ENCODE measurements around the gene SHOC2. TPM values are rescaled to one million over a fixed set of nuclear protein-coding genes. Genes with fewer than 3 reads are reported as not detected.

The SHOC2 gene
- total and polyA plus RNA-seq, 9 of the 15 experiments (the other 6 are each of a cell fraction or from before 2014, with no cell fraction given): 9.2 to 17.5 (median 14.9) TPM

DNA sequence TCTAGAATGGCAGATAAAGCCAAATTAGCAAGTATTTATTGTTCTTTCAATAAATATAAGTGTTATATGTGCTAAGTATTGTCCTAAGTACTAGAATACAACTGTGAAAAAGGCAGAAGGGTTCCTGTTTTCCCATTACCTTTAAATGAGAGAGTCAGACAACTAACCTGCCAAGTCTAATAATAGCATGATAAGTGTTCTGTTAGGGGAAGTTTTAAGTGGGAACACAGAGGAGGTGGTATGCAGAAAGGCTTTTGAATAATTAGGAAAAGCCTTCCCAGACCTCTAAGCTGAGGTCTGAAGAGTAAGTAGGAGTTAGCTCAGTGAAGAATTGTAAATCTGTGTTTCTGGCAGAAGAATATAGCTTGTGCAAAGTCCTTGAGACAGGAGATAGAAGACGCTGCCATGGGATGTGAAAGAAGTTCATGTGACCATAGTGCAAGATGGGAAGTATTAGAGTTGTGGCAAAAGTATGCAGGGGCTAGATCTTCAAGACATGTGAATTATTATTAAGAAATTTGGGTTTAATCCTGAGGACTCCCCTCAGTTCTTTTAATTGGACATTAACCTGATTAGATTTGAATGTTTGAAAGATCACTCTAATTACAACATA is 12.5 kb downstream of the SHOC2 start (continued):
- TF ChIP-seq HNRNPUL1 (IDR thresholded peaks at IDR 0.05; ENCODE audit: low read length) (no peak), HCFC1 (IDR thresholded peaks at IDR 0.05; ENCODE audit: low read depth, low read length) (no peak), ELF1 (tag; IDR thresholded peaks at IDR 0.05) (no peak)

DNA sequence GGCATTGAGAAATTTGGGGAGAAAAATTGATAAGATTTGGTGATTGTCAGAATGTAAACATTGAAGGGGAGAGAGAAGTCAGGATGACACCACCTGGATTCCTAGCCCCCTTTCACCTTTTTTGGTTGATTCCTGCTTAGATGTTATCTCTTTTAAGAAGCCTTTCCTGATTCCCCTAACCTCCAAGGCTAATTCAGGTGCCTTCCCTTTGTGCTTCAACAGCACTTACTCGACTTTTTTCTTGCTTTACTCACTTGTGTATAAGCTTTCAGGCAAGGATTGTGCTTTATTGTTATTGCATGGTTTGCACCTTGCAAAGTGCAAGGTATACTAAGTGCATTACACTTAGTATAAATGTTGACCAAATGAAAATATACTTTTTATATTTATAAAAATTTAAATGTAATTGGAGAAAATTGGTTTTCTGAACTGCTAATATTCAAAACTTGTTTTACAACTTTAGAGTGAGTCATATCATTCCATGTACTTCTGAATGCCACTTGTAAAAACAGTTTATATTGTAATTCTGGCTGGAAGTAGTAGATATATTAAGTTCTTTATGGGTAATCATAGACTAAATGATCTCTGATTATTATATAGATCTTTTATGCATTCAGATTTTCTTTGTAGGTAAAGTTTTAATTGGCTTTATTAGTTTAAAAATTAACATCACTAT is 13.2 kb downstream of the SHOC2 start:
- ATAC-seq (no peak), FAIRE-seq (no peak), DNase-seq (ENCODE audit: extremely low read depth in 1 of 4, low spot score in 3 of 4) (no peak)
- intact Hi-C loops (cut with micrococcal nuclease): no loop called here
- POLR2A ChIA-PET: no interaction called here
- Histone ChIP-seq H3K27ac (ENCODE audit: extremely low read depth, low read depth, low read length) (no peak overlapping the region), H2AFZ (ENCODE audit: low read depth, low read length) (no peak overlapping the region), H3K9ac (ENCODE audit: insufficient read depth in 1 of 2, low read depth in 2 of 2, low read length in 2 of 2) (no peak overlapping the region), H4K20me1 (replicated peaks; ENCODE audit: control insufficient read depth, insufficient read depth, low read length) (0 out of 2 replicates have a peak, but pooled peaks cover 4% of the 10 kb centered on the region), H3K9me3 (replicated peaks; ENCODE audit: control insufficient read depth, insufficient read depth, low read depth, low read length) (no peaks in the 10 kb centered on the region), H3K4me3 (no peak overlapping the region), H3K4me2 (ENCODE audit: insufficient read depth, low read length) (no peak overlapping the region), H3K4me1 (replicated peaks in 1 of 2; ENCODE audit: control insufficient read depth in 2 of 2, insufficient read depth in 2 of 2, low read length in 2 of 2) (no peaks in the 10 kb centered on the region; a peak in 1 of 5 replicates), H3K79me2 (ENCODE audit: control insufficient read depth, insufficient read depth, low read length) (peaks cover 78% of the 10 kb centered on the region), H3K36me3 (ENCODE audit: control insufficient read depth, insufficient read depth, low read length) (no peaks in the 10 kb centered on the region), H3K9me1 (ENCODE audit: control insufficient read depth, insufficient read depth, low read length) (no peaks in the 10 kb centered on the region), H3K27me3 (ENCODE audit: control insufficient read depth in 2 of 2, insufficient read depth in 2 of 2, low read length in 2 of 2) (no peaks in the 10 kb centered on the region)
- no TSS peak for BruUV-seq (replicated peaks)
- in situ Hi-C loops (cut with MboI): no loop called here
- WGBS (ENCODE audit: insufficient coverage, low coverage, missing lambda C conversion rate): 36% methylated on average over 1 of the region's 1 CpG
- CTCF ChIA-PET (ENCODE audit: low intra/inter-chr PET ratio): no interaction called here
- TF ChIP-seq NCOA4 (IDR thresholded peaks at IDR 0.05; ENCODE audit: partially characterized antibody) (no peak), ZFPM2 (CRISPR knock-in tag; IDR thresholded peaks at IDR 0.05) (no peak), SP2 (IDR thresholded peaks at IDR 0.05; ENCODE audit: extremely low read depth, low read depth, low read length, poor library complexity, severe bottlenecking) (no peak), ZNF217 (CRISPR knock-in tag; IDR thresholded peaks at IDR 0.05) (no peak), TARDBP (IDR thresholded peaks at IDR 0.05) (no peak), ARHGAP35 (IDR thresholded peaks at IDR 0.05; ENCODE audit: partially characterized antibody) (no peak), ATF1 (CRISPR knock-in tag; IDR thresholded peaks at IDR 0.05) (no peak), ATF1 (tag; IDR thresholded peaks at IDR 0.05) (no peak), PURB (CRISPR knock-in tag; IDR thresholded peaks at IDR 0.05; ENCODE audit: low read depth) (no peak)
- TF ChIP-seq, protein P1, sequence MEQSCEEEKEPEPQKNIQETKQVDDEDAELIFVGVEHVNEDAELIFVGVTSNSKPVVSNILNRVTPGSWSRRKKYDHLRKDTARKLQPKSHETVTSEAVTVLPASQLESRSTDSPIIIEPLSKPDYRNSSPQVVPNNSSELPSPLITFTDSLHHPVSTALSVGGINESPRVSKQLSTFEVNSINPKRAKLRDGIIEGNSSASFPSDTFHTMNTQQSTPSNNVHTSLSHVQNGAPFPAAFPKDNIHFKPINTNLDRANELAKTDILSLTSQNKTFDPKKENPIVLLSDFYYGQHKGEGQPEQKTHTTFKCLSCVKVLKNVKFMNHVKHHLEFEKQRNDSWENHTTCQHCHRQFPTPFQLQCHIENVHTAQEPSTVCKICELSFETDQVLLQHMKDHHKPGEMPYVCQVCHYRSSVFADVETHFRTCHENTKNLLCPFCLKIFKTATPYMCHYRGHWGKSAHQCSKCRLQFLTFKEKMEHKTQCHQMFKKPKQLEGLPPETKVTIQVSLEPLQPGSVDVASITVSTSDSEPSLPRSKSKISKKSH (CRISPR knock-in tag; IDR thresholded peaks at IDR 0.05): no peak

Measured in K562 (cell line).